Dermis blood vessel endothelial cell (primary cell): ENCODE measurements around the gene P2RX3. TPM values are rescaled to one million over a fixed set of nuclear protein-coding genes. Genes with fewer than 3 reads are reported as not detected.
"Not testable (repeated sequence)": the region's sequence is repeated elsewhere in the genome, so short reads cannot be mapped to it uniquely, and the experiment has no call there.

Source experiments
- DNase-seq: peaks from one replicate; pipeline ENCODE4 v3.0.0; 2010
- total RNA-seq: library from RNA; depleted of rRNA; stranded (reverse); fragments of >200 nt; gene quantifications from 2 replicates; pipeline ENCODE4 v1.2.3, GENCODE V29; 2014

P2RX3 gene
- total RNA-seq, 1 donor from 2014 or later, result not detected

DNA sequence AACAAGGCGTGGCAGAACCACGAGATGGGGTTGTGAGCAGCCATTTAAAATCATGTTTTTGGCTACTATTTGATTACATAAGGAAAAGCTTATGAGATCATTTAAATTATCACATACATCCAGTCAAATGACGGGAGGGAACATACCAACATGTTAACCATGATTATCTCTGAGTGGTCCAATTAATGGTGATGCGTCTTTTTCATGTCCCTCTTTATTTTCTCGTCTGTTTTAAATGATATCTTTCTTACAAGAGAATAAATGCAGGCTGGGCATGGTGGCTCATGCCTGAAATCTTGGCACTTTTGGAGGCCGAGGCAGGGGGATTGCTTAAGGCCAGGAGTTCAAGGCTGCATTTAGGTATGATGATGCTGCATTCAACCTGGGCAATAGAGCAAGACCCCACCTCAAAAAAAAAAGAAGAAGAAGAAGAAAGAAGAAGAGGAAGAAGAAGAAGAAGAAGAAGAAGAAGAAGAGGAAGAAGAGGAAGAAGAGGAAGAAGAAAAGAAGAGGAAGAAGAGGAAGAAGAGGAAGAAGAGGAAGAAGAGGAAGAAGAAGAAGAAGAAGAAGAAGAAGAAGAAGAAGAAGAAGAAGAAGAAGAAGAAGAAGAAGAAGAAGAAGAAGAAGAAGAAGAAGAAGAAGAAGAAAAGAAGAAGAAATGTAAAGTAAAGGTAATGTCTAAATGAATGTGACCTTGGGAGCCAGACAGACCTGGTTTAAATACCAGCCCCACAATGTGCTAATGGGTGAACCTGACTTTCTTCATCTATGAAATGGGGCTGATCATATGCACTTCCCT is 65.0 kb downstream of the P2RX3 start:
- not testable (repeated sequence) for DNase-seq

DNA sequence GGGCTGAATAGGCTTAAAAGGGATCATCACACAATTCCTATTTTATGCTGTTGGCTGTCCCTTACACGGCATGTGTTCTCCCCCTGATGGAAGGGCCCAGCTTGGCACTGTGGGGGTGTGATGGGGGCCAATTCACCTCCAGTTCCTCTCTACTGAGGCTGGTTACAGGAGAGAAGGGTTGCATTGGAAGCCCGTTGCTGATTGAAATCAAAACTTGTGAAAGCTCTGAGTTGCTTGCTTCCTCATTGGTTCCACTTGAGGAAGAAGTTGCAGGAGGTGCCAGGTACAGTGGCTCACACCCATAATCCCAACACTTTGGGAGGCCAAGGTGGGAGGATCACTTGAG is 65.6 kb downstream of the P2RX3 start:
- no peak for DNase-seq

DNA sequence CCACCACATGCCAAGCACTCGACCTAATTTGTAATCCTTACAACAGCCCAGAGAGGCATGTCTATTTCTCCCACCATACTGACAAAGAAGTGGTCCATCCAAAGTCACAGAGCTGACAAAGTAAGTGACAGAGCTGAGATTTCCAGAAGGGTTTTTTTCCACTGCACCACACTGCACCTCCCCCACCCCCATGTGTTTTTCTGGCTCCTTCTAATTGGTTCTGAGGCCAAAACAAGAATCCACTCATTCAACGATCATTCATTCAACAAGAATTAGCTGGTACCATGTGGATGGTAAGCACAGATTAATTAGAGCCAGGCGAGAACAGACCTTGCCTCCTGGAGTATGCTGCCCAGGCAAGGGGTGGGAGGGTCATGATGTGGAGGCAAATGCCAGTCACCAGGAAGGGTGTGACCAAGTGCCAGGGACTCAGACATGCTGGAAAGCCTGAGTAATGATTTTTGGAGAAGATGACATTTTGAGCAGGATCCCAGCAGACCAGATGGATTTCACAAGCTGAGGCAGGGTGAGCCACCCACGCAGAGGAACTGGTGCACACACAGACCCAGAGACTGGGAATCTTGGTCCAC is 67.2 kb downstream of the P2RX3 start:
- DNase-seq, result no peak

DNA sequence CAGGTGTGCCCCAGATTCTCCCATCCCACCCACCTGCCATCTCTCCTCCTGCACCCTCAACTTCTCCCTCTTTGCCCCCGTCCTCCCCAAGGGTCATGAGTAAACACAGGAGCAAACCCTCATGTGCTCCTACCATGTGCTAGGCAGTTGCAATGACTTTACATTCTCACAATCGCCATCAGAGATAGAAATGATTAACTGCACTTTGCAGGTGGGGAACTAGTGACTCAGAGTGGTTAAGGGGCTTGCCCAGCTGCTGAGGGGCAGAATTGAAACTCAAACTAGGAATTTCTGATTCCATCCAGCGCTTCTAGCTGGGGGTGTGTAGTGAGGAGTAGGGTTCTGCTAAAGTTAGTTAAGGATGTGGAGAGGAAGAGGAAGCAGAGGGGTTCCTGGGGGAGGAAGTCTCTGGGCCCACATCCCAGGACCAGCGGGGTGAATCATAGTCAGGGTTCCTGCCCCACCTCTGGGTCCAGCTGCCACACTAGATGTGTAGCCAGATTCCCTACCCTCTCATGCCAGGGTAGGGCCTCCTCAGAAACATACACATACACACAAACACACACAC is 68.3 kb downstream of the P2RX3 start:
- peak; percentile 87 for DNase-seq

DNA sequence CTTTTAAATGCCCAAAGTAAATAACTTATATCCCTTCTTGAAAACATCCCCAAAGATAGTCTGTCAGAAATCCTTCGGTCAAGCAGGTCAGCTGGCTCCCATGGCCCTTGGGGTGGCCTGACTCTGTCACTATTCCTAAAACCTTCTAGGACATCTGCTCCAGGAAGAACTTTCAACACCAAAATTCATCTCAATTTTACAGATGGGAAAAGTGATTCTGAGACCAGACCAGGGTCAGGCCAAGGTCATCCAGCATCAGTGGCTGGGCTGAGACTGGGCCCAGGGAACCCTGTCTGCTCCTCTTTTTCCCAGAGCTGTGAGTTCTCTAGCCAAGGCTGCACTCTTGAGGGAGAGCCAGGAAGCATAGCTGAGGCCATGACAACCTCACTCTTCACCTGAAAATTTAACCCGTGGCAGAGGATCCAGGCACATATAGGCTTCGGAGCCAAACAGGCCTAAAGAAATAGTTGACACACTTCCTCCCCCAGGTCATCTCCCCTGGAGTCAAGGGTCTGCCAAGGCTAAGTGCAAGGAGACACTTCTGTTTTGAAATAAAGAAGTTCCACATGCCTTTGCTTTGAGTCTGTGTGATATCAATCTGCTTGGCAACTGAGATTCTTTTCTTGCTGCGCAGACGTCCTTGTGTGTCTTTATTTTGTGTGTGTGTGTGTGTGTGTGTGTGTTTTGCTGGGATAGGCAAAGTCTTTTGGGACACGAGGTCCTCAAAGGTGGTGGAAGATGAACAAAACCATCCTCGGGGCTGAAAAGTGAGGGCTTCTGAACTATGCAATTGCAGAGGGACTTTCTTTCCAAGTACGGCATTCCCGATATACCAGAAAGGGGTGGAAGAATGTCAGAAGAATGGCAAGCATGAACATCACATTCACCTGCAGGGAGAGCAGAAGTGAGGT is 69.1 kb downstream of the P2RX3 start:
- DNase-seq, result peak; percentile 37

DNA sequence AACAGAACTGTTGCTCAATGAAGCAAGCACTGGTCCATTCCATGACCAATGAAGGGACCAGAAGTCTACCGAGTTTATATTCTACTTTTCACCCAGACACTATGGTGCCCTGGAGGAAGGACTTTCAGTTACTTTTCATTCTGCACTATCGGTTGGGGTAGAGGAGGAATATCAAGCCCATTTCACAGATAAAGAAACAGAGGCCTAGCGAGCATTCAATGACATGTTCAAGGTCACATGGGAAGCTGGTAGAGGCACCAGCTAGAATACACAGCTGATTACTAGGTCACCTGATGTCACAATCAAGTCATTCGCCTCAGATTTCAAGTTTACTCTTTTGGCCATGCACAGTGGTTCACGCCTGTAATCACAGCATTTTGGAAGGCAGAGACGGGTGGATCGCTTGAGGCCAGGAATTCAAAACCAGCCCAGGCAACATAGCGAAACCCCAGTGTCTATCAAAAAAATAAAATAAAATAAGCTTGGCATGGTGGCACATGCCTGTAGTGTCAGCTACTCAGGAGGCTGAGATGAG is 69.9 kb downstream of the P2RX3 start:
- DNase-seq, result no peak

DNA sequence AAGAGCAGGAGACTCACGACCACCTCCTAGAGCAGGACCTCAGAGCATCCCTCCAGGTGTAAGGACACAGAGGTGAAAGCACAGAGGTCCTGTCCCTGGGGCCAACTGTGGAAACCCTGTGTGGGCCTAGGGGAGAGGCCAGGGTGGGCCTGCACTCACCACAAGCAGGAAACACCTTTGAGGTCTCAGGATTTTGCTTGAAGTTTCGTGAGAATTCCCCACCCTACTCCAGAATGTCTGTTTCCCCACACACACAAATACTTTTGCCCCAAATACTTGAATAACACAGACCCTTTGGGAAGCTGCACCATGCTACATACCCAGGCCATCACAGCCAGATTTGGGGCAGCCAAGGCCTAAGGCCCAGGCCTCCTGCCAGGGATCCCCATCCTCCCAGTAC is 70.6 kb downstream of the P2RX3 start:
- no peak for DNase-seq

DNA sequence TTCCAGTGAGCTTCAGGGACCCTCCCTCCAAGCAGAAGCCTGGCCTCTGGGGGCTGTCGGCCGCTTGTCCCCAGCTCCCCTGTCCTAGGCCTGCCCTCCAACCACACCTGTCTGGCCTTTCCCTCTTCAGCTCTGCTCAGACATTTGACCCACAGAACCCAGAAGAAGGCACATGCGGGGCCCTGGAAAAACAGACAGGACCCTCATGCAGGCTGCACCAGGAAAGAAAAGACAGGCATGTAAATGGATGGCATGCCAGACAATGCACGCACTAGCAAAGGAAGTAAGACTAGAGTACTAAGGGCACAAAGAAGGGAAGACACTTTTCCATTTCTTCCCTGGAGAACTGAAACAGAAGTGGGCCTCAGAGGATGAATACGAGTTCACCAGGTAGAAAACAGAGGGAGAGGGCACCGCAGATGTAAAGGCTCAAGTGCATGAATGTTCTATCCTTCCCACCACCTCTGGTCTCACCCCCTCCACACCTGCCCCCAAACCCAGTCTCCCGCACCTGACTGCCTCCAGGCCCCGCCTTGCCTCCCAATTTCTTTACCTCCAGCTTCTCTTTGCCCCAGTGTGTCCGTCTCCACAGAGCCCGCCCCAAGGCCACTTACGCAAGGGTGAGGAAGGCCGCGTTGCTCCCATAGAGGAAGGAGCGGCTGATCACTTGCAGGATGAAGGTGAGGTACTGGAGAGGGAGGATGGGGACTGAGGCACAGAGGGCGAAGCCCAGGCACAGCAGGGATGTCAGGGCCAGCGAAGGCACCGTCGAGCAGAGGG is 71.4 kb downstream of the P2RX3 start:
- DNase-seq, result no peak

DNA sequence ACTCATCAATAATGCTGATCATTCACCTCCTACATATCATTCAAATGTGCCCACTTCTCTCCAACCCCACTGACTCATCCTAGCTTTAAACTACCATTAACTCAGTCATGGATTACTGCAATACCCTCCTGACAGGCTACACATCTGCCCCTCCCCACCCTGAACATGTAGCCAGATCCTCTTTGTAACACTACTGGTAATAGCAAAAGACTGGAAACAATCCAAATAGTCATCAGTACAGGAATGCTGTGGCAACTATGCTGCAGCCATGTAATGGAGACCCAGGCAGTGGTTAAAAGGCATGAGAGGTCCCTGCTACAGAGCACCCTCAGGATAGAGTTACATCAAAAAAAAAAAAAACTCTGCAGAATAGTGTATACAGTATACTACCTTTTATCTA is 72.1 kb downstream of the P2RX3 start:
- DNase-seq, result no peak

DNA sequence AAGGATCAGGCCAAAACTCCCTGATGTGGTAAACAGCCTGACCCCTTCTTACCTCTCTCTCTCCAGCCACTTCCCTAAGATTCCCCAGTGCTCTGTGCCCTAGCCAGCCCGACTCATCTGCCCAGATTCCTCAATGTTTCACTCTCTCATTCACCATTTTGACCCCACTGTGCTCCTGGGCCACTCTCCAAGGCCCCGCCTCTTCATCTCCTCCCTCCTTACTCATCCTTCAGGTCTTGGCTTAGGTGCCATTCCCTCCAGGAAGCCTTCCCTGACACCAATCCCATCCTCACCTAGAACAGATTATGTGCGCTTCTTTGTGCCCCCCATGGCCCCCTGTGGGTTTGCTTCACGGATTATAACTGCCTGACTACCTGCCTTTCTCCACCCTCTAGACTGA is 75.5 kb downstream of the P2RX3 start:
- DNase-seq, result no peak

DNA sequence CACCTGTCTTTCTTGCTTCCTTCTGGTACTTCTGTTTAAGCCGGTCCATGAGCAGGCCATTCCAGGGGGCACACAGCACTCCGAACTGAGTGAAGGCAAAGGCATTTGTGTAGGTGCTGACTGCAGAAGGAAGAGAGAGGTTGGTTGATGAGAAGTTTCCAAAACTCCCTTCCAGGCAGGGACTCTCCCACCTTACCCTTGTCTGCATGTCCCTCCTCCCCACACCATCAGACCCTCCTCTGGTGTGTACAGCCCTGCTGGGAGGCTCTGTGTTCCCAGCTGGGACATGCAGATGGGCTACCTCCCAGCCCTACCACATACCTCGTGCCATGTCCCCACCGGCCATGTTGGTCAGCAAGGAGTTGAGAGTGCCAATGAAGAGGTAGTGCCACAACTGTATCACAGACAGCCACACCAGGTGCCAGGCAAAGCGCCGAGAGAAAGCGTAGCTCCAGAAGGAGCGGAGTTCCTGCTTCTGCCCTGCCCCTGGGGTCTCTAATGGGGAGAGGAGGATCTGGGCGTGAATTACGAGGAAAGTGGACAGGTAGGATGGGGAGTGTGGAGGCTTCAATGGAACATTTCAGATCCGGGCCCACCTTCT is 76.6 kb downstream of the P2RX3 start:
- DNase-seq, result no peak

DNA sequence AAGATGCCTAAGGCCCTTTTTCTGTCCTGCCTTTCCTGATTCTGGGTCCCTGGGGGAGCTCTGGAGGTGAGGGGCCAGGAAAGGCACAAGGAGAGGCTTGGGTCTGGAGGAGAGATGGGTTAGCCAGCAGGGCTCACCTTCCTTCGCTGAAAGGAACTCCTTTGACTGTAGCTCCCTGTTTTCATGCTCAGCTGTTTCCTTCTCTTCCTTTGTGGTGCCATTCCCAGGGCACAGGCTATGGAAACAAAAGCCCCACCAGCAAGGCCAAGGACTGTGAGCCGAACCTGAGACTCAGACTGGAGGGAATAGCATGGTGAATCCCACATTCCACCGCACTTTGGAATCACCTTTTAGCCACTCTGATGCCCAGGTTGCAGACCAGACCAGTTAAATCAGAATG is 78.3 kb downstream of the P2RX3 start:
- DNase-seq, result peak; percentile 75

DNA sequence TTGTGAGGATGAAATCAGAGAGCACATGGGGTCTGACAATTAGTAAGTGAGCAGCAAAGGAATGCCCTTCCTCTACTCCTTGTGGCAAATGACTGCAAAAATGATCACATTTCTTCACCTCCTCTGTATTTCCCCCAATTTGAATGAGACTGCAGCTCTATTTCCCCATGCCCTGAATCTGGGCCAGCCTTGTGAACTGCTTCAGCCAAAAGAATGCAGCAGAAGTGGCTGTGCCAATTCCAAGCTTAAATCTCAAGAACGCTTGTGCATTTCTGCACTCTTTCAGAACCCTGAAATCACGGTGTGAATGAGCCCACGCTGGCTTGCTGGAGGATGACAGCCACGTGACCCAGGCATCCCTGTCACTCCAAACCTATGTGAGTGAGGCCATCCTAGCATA is 78.9 kb downstream of the P2RX3 start:
- no peak for DNase-seq

DNA sequence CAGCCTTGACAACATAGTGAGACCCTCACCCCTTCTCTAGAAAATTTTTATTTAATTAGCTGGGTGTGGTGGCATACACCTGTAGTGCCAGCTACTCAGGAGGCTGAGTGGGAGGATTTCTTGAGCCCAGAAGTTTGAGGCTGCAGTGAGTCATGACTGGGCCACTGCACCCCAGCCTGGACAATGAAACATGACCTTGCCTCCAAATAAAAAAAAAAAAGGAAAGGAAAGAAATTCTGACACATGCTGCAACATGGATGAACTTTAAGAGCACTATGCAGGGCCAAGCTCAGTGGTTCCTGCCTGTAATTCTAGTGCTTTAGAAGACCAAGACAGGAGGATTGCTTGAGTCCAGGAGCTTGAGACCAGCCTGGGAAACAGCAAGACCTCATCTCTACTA is 80.0 kb downstream of the P2RX3 start:
- no peak for DNase-seq

DNA sequence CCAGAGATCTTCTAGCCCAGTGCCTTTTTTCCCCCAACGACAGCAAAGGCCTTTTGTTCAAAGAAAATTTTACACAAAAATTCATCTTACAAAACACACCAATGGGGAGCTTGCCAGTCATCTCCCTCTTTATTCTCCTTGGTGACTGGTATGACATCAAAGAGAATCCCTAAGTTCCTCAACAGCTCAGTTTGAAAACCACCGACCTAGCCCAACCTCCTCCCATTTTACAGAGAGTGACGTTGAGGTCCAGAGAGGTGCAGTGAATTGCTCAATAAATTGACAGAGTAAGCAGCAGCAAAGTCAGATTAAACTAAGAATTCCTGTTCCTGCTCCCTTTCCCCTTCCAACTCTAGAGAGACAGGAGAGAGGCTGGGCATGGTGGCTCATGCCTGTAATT is 81.0 kb downstream of the P2RX3 start:
- DNase-seq, result no peak

DNA sequence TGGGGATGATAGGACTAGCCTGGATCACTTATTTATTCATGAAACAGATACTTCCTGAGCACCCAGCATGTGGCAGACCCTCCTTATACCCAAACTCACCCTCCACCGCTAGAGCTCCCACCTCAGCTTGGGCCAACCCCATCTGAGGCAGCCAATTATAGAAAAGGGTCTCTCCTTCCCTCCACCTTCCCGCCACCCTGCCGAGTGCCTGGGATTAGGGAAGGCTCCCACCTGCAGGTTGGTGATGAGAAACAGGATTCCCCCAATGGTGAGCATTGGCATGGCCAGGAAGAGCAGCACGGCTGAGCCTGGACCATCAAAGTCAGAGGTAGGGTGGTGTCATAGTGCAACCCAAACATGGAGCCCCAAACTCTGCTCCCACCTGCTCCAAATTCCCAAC is 82.9 kb downstream of the P2RX3 start:
- DNase-seq, result no peak

DNA sequence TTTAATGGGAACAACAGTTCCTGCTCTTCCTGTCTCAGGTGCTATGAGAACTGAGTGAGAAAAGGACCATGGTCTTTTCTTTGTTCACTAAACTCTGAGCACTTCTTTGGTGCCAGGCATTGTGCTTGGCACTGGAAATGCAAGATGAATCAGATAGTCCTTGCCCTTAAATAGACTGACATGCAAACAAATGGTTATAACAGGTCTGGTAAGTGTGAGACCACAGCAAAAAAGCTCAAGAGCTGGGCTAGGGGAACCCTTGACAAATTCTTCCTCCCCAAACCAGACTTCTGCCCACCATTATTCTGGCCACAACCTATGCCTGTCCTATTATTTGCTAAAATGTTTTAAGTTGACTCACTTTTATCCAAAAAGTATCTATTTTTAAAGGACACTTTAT is 83.7 kb downstream of the P2RX3 start:
- DNase-seq, result no peak
